Measurements from ENCODE around the gene RETSAT. TPM values are rescaled to one million over a fixed set of nuclear protein-coding genes. Genes with fewer than 3 reads are reported as not detected.

RETSAT gene
- total and polyA plus RNA-seq, 2 donors (not counting 1 experiment from before 2014, with no cell fraction given) = 13.0 to 28.1 TPM

GRCh38 chr2:85380048-85380447, 25.7 kb upstream of the RETSAT start:
- no peak overlapping the region for H3K4me3 ChIP-seq (ENCODE audit: control extremely low read depth in 1 of 5, extremely low read depth in 1 of 5, insufficient read depth in 1 of 5, low read depth in 2 of 5, low read length in 4 of 5)
- intact Hi-C loops (cut with micrococcal nuclease) = no loop called here
- H3K27ac ChIP-seq (ENCODE audit: low read length in 2 of 2) = no peak overlapping the region
- TF ChIP-seq, protein P1, sequence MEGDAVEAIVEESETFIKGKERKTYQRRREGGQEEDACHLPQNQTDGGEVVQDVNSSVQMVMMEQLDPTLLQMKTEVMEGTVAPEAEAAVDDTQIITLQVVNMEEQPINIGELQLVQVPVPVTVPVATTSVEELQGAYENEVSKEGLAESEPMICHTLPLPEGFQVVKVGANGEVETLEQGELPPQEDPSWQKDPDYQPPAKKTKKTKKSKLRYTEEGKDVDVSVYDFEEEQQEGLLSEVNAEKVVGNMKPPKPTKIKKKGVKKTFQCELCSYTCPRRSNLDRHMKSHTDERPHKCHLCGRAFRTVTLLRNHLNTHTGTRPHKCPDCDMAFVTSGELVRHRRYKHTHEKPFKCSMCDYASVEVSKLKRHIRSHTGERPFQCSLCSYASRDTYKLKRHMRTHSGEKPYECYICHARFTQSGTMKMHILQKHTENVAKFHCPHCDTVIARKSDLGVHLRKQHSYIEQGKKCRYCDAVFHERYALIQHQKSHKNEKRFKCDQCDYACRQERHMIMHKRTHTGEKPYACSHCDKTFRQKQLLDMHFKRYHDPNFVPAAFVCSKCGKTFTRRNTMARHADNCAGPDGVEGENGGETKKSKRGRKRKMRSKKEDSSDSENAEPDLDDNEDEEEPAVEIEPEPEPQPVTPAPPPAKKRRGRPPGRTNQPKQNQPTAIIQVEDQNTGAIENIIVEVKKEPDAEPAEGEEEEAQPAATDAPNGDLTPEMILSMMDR (IDR thresholded peaks at IDR 0.05) = no peak
- TF ChIP-seq EZH2 (IDR thresholded peaks at IDR 0.05; ENCODE audit: borderline replicate concordance, insufficient read depth, low read depth, low read length, poor library complexity, severe bottlenecking) = no peak
- Mint-ChIP-seq H3K27ac (no peak overlapping the region), H3K9me3 (ENCODE audit: insufficient read depth) (no peaks in the 10 kb centered on the region), H3K4me1 (no peaks in the 10 kb centered on the region), H3K4me3 (no peak overlapping the region), H3K27me3 (no peaks in the 10 kb centered on the region)
- no CpG with 5 or more reads among the region's 1 CpG for WGBS (ENCODE audit: insufficient coverage)
- CTCF ChIA-PET = no interaction called here
- no peak overlapping the region for H3K9ac ChIP-seq (ENCODE audit: low read length)
- POLR2A ChIA-PET = no interaction called here
- no peaks in the 10 kb centered on the region for H3K79me2 ChIP-seq (ENCODE audit: control insufficient read depth, insufficient read depth, low read length)
- no peaks in the 10 kb centered on the region for H3K27me3 ChIP-seq (replicated peaks in 1 of 4; ENCODE audit: control extremely low read depth in 1 of 4, control insufficient read depth in 3 of 4, insufficient read depth in 4 of 4, low read length in 3 of 4)
- peaks cover 4 to 34% of the 10 kb centered on the region in 2 experiments for H3K36me3 ChIP-seq (replicated peaks in 1 of 2; ENCODE audit: control extremely low read depth in 1 of 2, control insufficient read depth in 1 of 2, extremely low read depth in 1 of 2, insufficient read depth in 2 of 2, low read length in 1 of 2)
- H4K20me1 ChIP-seq (ENCODE audit: control insufficient read depth, insufficient read depth, low read length, poor library complexity, severe bottlenecking) = no peaks in the 10 kb centered on the region
- no peak for ATAC-seq (ENCODE audit: low read depth)
- H3K4me1 ChIP-seq (ENCODE audit: control insufficient read depth in 2 of 2, insufficient read depth in 2 of 2, low read length in 2 of 2) = no peaks in the 10 kb centered on the region
- no peak overlapping the region for H2AFZ ChIP-seq (ENCODE audit: insufficient read depth, low read depth, low read length, poor library complexity, severe bottlenecking)
- DNase-seq = no peak
- peaks cover 0 to 8% (median 4%) of the 10 kb centered on the region in 3 donors for H3K9me3 ChIP-seq (ENCODE audit: control extremely low read depth in 1 of 3, control insufficient read depth in 2 of 3, insufficient read depth in 1 of 3, low read length in 2 of 3)
- no peak overlapping the region for H3K4me2 ChIP-seq (replicated peaks; ENCODE audit: low read depth, low read length, poor library complexity, severe bottlenecking)

GRCh38 chr2:85378257-85378656, 23.9 kb upstream of the RETSAT start:
- no peak overlapping the region for H3K9ac ChIP-seq (ENCODE audit: low read length)
- H3K27ac Mint-ChIP-seq = no peak overlapping the region
- H3K27me3 Mint-ChIP-seq = no peaks in the 10 kb centered on the region
- no peak overlapping the region for H3K4me3 ChIP-seq (ENCODE audit: control extremely low read depth in 1 of 5, extremely low read depth in 1 of 5, insufficient read depth in 1 of 5, low read depth in 2 of 5, low read length in 4 of 5)
- TF ChIP-seq EZH2 (IDR thresholded peaks at IDR 0.05; ENCODE audit: borderline replicate concordance, insufficient read depth, low read depth, low read length, poor library complexity, severe bottlenecking) = no peak
- TF ChIP-seq, protein P1 (IDR thresholded peaks at IDR 0.05) = no peak
- intact Hi-C loops (cut with micrococcal nuclease) = no loop called here
- peaks cover 0 to 8% (median 4%) of the 10 kb centered on the region in 3 donors for H3K9me3 ChIP-seq (ENCODE audit: control extremely low read depth in 1 of 3, control insufficient read depth in 2 of 3, insufficient read depth in 1 of 3, low read length in 2 of 3)
- no peak overlapping the region for H3K4me3 Mint-ChIP-seq
- H3K27me3 ChIP-seq (replicated peaks in 1 of 4; ENCODE audit: control extremely low read depth in 1 of 4, control insufficient read depth in 3 of 4, insufficient read depth in 4 of 4, low read length in 3 of 4) = no peaks in the 10 kb centered on the region
- no peaks in the 10 kb centered on the region for H4K20me1 ChIP-seq (ENCODE audit: control insufficient read depth, insufficient read depth, low read length, poor library complexity, severe bottlenecking)
- H2AFZ ChIP-seq (ENCODE audit: insufficient read depth, low read depth, low read length, poor library complexity, severe bottlenecking) = no peak overlapping the region
- H3K4me1 ChIP-seq (ENCODE audit: control insufficient read depth in 2 of 2, insufficient read depth in 2 of 2, low read length in 2 of 2) = no peaks in the 10 kb centered on the region
- POLR2A ChIA-PET = no interaction called here
- no peaks in the 10 kb centered on the region for H3K4me1 Mint-ChIP-seq
- no peaks in the 10 kb centered on the region for H3K79me2 ChIP-seq (ENCODE audit: control insufficient read depth, insufficient read depth, low read length)
- H3K27ac ChIP-seq (ENCODE audit: low read length in 2 of 2) = no peak overlapping the region
- CTCF ChIA-PET = no interaction called here
- H3K36me3 ChIP-seq (replicated peaks in 1 of 2; ENCODE audit: control extremely low read depth in 1 of 2, control insufficient read depth in 1 of 2, extremely low read depth in 1 of 2, insufficient read depth in 2 of 2, low read length in 1 of 2) = peaks cover 4 to 34% of the 10 kb centered on the region in 2 experiments
- no peak overlapping the region for H3K4me2 ChIP-seq (replicated peaks; ENCODE audit: low read depth, low read length, poor library complexity, severe bottlenecking)
- WGBS (ENCODE audit: insufficient coverage) = no CpG with 5 or more reads among the region's 5 CpGs
- DNase-seq (no peak), ATAC-seq (ENCODE audit: low read depth) (no peak)
- H3K9me3 Mint-ChIP-seq (ENCODE audit: insufficient read depth) = no peaks in the 10 kb centered on the region
